Cerebellar nuclear complex (tissue), 1 donor: Measurements from ENCODE around the gene FKBP5.
"Not testable (repeated sequence)": the region's sequence is repeated elsewhere in the genome, so short reads cannot be mapped to it uniquely, and the experiment has no call there.

Source experiments
- DNase-seq, 2 experiments: peaks; one replicate each; lab custom pipeline; 2025; lab: John Stamatoyannopoulos, UW

Gene FKBP5

DNA sequence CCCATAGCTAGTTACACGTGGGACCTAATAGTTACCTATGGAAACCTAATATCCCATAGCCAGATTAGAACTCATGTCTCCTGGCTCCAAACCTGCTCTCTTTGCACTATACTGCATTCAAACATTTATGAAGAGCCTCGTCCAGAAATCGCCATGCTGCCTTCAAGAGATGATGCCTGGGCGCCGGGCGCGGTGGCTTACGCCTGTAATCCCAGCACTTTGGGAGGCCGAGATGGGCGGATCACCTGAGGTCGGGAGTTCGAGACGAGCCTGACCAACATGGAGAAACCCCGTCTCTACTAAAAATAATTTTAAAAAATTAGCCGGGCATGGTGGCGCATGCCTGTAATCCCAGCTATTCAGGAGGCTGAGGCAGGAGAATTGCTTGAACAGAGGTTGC is 1.3 kb upstream of the FKBP5 start:
- DNase-seq: not testable (repeated sequence)

DNA sequence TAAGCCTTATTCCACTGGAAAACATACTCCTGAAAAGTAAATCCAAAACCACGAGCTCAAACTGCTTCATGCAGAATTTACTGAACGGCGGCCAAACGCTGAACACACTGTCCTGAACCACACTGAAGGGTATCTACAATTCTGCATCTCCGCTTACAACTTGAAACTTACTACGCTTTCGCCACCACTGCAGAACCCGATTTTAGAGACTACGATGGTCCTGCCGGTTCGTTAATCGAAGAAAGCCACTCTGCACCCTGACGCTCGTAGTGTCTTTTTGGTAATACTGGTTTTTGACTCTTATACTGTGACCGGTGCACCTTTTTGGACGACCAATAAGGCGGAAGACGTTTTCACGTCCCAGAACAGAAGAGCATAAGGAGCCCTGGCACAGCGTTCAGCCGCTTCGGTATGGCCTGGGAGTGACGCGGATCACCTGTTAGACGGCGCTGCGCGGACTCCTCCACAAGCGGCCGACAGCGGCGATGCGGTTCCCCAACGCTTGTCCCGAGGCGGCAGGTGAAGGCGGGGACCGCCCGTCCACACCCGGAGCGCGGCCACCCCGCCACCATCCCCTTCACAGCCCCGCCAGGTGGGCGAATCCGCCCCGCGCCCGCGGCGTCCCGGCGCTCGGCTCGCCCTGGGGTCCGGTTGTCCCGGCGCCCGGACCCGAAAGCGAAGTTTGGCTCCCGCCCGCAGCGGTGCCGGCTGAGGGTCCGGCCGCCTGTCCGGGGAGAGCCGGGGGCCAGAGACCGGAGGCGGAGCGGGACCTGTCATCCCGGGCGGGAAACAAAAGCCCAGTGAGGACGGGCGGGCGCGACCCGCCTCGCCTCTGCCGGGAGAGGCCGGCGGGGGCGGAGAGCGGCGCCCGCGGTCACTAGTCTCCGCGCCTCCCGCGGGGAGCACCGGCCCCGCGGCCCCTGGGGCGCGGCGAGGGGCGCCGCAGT is 784 bp downstream of the FKBP5 start:
- DNase-seq: no peak

- DNase-seq: no peak
Measured at GRCh38 chr6:35686873-35687555, 1.7 kb downstream of the FKBP5 start.

GRCh38 chr6:35686436-35686835 is 2.3 kb downstream of the FKBP5 start:
- DNase-seq: no peak

GRCh38 chr6:35683267-35683666 is 5.4 kb downstream of the FKBP5 start:
- DNase-seq: no peak

DNA sequence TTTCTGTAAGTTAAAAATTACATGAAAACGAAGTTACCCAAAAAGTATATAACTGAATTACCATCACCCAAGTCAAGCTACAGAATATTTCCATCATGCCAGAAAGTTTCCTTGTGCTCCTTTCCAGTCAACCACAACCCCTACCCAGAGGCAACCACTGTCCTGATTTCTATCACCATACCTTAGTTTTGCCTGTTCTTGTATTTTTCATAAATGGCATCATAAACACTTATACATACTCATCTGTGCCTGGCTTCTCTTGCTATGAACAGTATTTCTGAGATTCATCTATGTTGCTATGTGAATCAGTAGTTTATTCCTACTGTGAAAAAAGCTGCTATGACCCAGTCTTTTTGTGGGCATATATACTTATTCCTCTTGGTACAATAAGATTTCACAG is 7.4 kb downstream of the FKBP5 start:
- no peak for DNase-seq

DNA sequence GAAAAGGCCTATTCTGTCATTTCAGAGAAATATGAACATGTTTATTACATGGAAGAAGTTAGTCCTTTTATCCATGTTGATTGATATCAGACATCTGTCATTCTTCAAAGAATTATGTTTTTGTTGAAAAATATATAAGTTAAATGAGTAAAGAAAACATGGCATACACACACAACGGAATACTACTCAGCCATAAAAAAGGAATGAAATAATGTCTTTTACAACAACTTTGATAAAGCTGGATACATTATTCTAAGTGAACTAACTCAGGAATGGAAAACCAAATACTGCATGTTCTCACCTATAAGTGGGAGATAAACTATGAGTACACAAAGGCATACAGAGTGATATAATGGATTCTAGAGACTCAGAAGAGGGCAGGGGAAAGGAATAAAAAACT is 9.3 kb downstream of the FKBP5 start:
- no peak for DNase-seq

GRCh38 chr6:35678814-35679213 is 9.9 kb downstream of the FKBP5 start:
- DNase-seq: no peak

- no peak for DNase-seq
Measured at GRCh38 chr6:35678021-35678654, 10.6 kb downstream of the FKBP5 start.

GRCh38 chr6:35677456-35677855 is 11.3 kb downstream of the FKBP5 start:
- DNase-seq: no peak

DNA sequence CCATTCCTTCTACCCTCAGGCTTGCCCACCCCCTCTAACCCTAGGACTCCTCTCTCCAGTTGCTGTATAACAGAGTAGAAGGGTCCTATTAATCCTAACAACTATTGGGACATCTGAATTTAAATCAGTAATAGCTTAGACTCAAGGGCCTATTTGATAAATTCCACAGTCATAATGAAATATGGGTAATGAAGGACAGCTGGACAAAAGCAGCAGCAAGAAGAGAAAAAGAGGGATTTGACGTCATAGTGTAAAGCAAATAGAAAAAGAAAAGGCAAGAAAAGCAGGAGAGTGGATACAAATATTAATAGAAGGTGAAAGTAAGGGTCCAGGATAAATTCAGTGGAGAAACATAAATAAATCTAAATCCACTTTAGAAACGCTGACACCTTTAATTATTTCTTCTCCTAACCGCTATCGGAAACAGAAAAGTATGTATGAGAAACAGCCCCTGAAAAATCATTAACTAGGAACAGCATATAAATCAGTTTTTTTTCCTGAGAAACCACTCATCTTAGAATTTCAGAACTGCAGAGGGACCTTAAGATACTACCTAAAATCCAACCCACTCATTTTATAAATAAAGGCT is 12.8 kb downstream of the FKBP5 start:
- no peak for DNase-seq

DNA sequence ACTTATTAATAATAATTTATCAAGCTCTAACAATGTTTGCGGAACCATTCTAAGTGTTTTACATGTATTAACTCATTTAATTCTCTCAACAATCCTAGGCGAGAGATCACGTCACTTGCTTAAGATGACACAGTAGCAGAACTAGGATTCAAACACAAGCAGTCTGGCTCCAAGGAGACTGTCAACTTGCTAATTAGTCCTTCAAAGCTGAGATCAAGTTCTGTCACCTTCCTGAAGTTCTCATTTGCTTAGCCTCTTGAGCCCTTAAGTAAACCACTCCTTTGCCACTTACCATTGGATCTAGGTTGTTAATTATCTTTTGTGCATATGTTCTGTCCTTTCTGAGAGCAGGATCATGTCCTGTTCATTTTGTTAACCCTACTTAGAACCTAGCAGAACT is 14.1 kb downstream of the FKBP5 start:
- no peak for DNase-seq

DNA sequence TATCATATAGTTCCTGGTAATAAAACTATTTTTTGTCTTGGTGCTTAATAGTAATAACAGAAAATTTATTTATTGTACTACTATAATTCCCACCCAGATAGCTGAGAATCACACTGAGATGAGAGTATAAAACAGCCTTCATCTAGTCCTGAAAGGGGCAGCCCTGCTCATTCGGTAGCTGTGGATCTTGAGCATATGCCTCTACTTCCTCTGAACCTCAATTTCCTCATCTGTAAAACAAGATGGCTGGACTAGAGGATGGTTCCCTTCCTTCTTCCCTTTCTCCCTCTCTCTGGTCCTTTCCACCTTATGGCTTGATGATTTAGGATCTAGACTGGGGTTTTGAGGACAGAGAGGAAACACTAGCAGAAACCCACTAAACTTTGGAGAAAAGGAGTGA is 15.0 kb downstream of the FKBP5 start:
- no peak for DNase-seq

DNA sequence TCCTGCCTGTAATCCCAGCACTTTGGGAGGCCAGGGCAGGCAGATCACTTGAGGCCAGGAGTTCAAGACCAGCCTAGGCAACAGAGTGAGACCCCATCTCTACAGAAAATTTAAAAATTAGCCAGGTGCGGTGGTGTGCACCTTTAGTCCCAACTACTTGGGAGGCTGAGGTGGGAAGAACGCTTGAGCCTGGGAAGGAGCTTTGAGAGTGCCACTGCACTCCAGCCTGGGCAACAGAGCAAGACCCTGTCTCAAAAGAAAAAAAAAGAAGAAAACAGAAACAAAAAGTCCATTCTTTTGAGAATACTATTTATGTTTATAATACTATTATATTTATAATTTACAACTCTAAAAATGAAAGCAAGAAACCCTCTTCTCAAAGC is 15.4 kb downstream of the FKBP5 start:
- DNase-seq: not testable (repeated sequence)

DNA sequence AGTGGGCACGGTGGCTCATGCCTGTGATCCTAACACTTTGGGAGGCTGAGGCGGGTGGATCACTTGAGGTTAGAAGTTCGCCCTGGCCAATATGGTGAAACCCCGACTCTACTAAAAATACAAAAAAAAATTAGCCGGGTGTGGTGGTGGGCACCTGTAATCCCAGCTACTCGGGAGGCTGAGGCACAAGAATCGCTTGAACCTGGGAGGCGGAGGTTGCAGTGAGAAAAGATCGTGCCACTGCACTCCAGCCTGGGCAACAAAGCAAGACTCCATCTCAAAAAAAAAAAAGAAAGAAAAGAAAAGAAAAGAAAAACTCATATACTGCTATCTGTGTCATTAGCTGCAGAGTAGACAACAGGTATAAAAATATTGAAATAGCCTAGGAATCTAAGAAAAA is 18.3 kb downstream of the FKBP5 start:
- DNase-seq: not testable (repeated sequence)

- no peak for DNase-seq
Measured at GRCh38 chr6:35669451-35670045, 19.2 kb downstream of the FKBP5 start.

- DNase-seq: no peak
Measured at GRCh38 chr6:35668744-35669450, 19.8 kb downstream of the FKBP5 start.

- DNase-seq: no peak
Measured at GRCh38 chr6:35668096-35668495, 20.6 kb downstream of the FKBP5 start.

DNA sequence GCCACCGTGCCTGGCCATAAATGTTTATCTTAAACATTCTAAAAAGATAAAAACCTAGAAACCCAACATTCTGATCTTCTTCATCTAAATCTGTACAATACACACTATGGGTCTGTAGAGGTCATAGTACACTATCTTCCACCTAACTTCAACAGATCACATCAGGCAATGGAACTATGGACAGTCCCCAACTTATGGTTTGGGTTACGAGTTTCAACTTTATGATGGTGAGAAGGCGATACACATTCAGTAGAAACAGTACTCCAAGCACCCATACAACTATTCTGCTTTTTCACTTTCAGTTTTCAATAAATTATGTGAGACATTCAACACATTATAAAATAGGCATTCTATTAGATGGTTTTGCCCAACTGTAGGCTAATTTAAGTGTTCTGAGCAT is 23.1 kb downstream of the FKBP5 start:
- DNase-seq: no peak

- DNase-seq: no peak
Measured at GRCh38 chr6:35664945-35665344, 23.8 kb downstream of the FKBP5 start.

DNA sequence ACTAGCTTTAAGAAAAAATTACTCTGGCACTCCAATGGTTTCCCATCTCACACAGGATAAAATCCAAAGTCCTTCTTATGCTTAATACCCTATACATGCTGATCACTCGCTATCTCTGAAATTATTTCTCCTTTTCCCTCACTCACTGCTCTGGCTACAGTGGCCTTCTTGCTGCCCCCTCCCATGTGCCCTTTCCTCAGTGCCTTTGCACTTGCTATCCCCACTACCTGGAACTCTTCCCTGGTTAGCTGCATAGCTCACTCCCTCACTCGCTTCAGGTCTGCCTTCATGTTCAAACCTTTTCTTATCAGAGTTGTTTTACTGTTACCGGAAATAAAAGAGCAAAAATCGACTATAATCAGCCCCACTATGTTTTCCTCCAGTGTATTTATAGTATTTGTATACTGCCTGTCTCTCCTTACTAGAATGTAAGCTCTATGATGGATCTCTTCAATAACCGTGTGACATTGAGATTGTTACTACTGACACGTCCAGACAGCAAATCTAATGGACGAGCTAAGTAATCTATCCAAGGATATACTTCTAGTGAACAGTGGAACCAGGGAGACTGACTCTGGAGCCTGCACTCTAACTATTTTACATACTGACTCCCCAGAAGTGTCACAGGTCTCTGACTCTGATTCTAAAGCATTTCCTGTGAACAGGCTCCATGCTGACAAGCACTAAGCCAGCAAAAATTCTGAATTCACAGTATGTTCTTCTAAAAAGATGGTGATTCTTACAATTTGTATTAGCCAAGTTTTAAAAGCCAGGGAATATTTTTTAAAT is 25.1 kb downstream of the FKBP5 start:
- DNase-seq: no peak
